HG03196 (cell line): ENCODE measurements around the gene C19orf44.
"Not testable (repeated sequence)": the region's sequence is repeated elsewhere in the genome, so short reads cannot be mapped to it uniquely, and the experiment has no call there.

ENCODE experiments used
- ATAC-seq: cut with Tn5 transposase; IDR thresholded peaks from one replicate; pipeline ENCODE4 v1.9.1; 2021; ENCODE audit not compliant: unreplicated experiment

Gene C19orf44

GRCh38 chr19:16466802-16467427 is 29.3 kb upstream of the C19orf44 start:
- not testable (repeated sequence) for ATAC-seq

- ATAC-seq = no peak
Measured at GRCh38 chr19:16467581-16467980, 28.6 kb upstream of the C19orf44 start.

GRCh38 chr19:16470541-16470910 is 25.7 kb upstream of the C19orf44 start:
- ATAC-seq = no peak

GRCh38 chr19:16470911-16471811 is 25.0 kb upstream of the C19orf44 start:
- ATAC-seq = peak; percentile 37

- ATAC-seq = not testable (repeated sequence)
Measured at GRCh38 chr19:16472559-16472899, 23.7 kb upstream of the C19orf44 start.

- no peak for ATAC-seq
Measured at GRCh38 chr19:16472992-16473391, 23.2 kb upstream of the C19orf44 start.

GRCh38 chr19:16473875-16474392 is 22.3 kb upstream of the C19orf44 start:
- ATAC-seq = no peak

- no peak for ATAC-seq
Measured at GRCh38 chr19:16476401-16476800, 19.8 kb upstream of the C19orf44 start.

- ATAC-seq = no peak
Measured at GRCh38 chr19:16477311-16477710, 18.9 kb upstream of the C19orf44 start.

GRCh38 chr19:16482745-16483144 is 13.4 kb upstream of the C19orf44 start:
- ATAC-seq = no peak

GRCh38 chr19:16486476-16486875 is 9.7 kb upstream of the C19orf44 start:
- ATAC-seq = not testable (repeated sequence)

GRCh38 chr19:16496613-16496983 is 404 bp downstream of the C19orf44 start:
- ATAC-seq = no peak

- ATAC-seq = no peak
Measured at GRCh38 chr19:16497042-16497441, 848 bp downstream of the C19orf44 start.

GRCh38 chr19:16497837-16498236 is 1.6 kb downstream of the C19orf44 start:
- no peak for ATAC-seq

- ATAC-seq = no peak
Measured at GRCh38 chr19:16504271-16504670, 8.1 kb downstream of the C19orf44 start.

GRCh38 chr19:16506161-16506560 is 10.0 kb downstream of the C19orf44 start:
- not testable (repeated sequence) for ATAC-seq

- no peak for ATAC-seq
Measured at GRCh38 chr19:16506961-16507360, 10.8 kb downstream of the C19orf44 start.

GRCh38 chr19:16508546-16508945 is 12.4 kb downstream of the C19orf44 start:
- ATAC-seq = no peak

- no peak for ATAC-seq
Measured at GRCh38 chr19:16509141-16510061, 13.2 kb downstream of the C19orf44 start.

GRCh38 chr19:16512611-16513010 is 16.4 kb downstream of the C19orf44 start:
- not testable (repeated sequence) for ATAC-seq

- no peak for ATAC-seq
Measured at GRCh38 chr19:16514383-16515019, 18.3 kb downstream of the C19orf44 start.
